Ishikawa (cell line): ENCODE results near the gene SYNPO.

ENCODE experiments used
- CEBPB ChIP-seq: IDR thresholded peaks from 2 replicates; pipeline ENCODE4 v1.6.1; 2012
- CREB1 ChIP-seq: IDR thresholded peaks from 2 replicates; pipeline ENCODE4 v1.6.1; 2012; ENCODE audit warnings: low read depth
- EGR1 ChIP-seq: IDR thresholded peaks from 2 replicates; pipeline ENCODE4 v1.6.1; 2012
- EP300 ChIP-seq: IDR thresholded peaks from 2 replicates; pipeline ENCODE4 v1.6.1; 2012; ENCODE audit warnings: borderline replicate concordance
- FOXM1 ChIP-seq: IDR thresholded peaks from 2 replicates; pipeline ENCODE4 v1.6.1; 2012; ENCODE audit warnings: low read depth, borderline replicate concordance
- NFIC ChIP-seq: IDR thresholded peaks from 2 replicates; pipeline ENCODE4 v1.6.1; 2012
- RAD21 ChIP-seq: IDR thresholded peaks from 2 replicates; pipeline ENCODE4 v1.6.1; 2012; ENCODE audit warnings: low read depth
- TAF1 ChIP-seq: IDR thresholded peaks from 2 replicates; pipeline ENCODE4 v1.6.1; 2012; ENCODE audit warnings: low read depth, mild to moderate bottlenecking
- TCF12 ChIP-seq: IDR thresholded peaks from 2 replicates; pipeline ENCODE4 v1.6.1; 2012; ENCODE audit warnings: low read depth
- TEAD4 ChIP-seq: IDR thresholded peaks from 2 replicates; pipeline ENCODE4 v1.6.1; 2012
- YY1 ChIP-seq: IDR thresholded peaks from 2 replicates; pipeline ENCODE4 v1.6.1; 2012; ENCODE audit warnings: low read depth
- ZBTB7A ChIP-seq: IDR thresholded peaks from 2 replicates; pipeline ENCODE4 v1.6.1; 2012; ENCODE audit warnings: low read depth
- TF ChIP-seq, protein P1 (sequence below): IDR thresholded peaks from 2 replicates; pipeline ENCODE4 v1.6.1; 2012
- TF ChIP-seq, protein P2 (sequence below): IDR thresholded peaks from 2 replicates; pipeline ENCODE4 v1.6.1; 2012
- TF ChIP-seq, protein P3 (sequence below): IDR thresholded peaks from 2 replicates; pipeline ENCODE4 v1.6.1; 2012; ENCODE audit warnings: low read depth, mild to moderate bottlenecking

SYNPO gene

DNA sequence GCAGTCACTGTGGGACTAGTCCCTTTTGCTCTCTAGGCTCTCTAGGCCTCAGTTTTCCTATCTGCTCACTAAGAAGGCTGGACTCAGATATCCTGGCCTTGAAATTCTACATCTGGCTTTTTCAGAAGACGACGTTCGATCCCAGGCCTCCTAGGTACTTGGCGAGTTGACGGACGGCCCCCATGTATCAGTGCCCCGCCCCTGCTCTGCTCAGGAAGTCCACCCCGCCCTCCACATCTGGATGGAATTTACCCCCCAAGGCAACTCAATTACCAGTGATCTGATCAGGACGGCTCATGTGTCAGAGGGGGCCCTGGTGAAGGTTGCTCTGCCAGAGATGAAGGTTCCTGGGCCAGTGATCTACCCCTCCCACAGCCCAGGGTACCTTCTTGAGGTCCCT is 44.1 kb upstream of the SYNPO start:
- TF ChIP-seq NFIC: no peak
- no peak for TF ChIP-seq TCF12

DNA sequence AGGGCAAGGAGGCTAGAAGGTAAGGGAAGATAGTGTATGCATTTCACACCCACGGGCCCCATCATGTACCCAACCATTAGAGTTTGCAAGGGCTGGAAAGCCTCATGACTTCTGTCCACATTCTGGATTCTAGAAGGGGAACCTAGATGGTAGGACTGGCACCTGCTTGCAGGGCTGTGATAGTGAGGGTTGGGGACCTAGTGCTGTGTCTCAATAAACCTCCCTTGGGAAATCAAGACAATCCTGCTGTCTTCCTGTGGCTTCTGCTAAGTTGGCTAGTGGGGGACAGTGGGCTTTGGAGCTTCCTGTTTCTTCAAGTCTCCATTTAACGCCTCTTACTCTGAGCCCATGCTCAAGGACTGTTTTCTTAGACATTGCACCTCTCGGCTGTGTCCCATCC is 43.6 kb upstream of the SYNPO start:
- TF ChIP-seq TAF1 (no peak), TEAD4 (no peak), FOXM1 (no peak), RAD21 (no peak), CREB1 (no peak), CEBPB (no peak), TCF12 (no peak), YY1 (no peak), EGR1 (no peak), EP300 (no peak), NFIC (no peak), ZBTB7A (no peak)
- TF ChIP-seq, protein P1, sequence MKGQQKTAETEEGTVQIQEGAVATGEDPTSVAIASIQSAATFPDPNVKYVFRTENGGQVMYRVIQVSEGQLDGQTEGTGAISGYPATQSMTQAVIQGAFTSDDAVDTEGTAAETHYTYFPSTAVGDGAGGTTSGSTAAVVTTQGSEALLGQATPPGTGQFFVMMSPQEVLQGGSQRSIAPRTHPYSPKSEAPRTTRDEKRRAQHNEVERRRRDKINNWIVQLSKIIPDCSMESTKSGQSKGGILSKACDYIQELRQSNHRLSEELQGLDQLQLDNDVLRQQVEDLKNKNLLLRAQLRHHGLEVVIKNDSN: no peak
- TF ChIP-seq, protein P2, sequence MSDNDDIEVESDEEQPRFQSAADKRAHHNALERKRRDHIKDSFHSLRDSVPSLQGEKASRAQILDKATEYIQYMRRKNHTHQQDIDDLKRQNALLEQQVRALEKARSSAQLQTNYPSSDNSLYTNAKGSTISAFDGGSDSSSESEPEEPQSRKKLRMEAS: no peak
- TF ChIP-seq, protein P3, sequence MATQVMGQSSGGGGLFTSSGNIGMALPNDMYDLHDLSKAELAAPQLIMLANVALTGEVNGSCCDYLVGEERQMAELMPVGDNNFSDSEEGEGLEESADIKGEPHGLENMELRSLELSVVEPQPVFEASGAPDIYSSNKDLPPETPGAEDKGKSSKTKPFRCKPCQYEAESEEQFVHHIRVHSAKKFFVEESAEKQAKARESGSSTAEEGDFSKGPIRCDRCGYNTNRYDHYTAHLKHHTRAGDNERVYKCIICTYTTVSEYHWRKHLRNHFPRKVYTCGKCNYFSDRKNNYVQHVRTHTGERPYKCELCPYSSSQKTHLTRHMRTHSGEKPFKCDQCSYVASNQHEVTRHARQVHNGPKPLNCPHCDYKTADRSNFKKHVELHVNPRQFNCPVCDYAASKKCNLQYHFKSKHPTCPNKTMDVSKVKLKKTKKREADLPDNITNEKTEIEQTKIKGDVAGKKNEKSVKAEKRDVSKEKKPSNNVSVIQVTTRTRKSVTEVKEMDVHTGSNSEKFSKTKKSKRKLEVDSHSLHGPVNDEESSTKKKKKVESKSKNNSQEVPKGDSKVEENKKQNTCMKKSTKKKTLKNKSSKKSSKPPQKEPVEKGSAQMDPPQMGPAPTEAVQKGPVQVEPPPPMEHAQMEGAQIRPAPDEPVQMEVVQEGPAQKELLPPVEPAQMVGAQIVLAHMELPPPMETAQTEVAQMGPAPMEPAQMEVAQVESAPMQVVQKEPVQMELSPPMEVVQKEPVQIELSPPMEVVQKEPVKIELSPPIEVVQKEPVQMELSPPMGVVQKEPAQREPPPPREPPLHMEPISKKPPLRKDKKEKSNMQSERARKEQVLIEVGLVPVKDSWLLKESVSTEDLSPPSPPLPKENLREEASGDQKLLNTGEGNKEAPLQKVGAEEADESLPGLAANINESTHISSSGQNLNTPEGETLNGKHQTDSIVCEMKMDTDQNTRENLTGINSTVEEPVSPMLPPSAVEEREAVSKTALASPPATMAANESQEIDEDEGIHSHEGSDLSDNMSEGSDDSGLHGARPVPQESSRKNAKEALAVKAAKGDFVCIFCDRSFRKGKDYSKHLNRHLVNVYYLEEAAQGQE: no peak

DNA sequence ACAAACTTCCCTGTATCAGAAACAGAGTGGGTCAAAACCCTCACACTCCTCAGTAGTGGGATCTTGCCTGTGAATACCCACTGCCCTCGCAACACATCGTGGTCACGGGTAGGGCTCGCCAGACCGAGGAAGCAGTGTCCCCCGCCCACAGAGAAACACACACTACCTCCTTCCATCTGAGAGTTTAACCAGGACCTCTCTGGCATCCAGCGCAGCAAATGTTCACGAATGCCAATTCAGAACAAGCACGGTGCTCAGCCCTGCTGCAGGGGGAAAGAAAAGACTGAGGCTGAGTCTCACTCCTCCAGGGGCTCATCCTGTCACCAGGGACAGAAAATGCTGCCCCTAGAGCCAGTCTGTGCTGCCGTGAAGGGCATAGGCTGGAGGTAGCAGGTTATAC is 42.5 kb upstream of the SYNPO start:
- TF ChIP-seq, protein P3: no peak
- TF ChIP-seq EGR1 (no peak), TAF1 (no peak), TCF12 (no peak), CREB1 (no peak), NFIC (no peak), CEBPB (no peak), YY1 (no peak), EP300 (no peak)
- TF ChIP-seq, protein P1: no peak
- TF ChIP-seq, protein P2: no peak

DNA sequence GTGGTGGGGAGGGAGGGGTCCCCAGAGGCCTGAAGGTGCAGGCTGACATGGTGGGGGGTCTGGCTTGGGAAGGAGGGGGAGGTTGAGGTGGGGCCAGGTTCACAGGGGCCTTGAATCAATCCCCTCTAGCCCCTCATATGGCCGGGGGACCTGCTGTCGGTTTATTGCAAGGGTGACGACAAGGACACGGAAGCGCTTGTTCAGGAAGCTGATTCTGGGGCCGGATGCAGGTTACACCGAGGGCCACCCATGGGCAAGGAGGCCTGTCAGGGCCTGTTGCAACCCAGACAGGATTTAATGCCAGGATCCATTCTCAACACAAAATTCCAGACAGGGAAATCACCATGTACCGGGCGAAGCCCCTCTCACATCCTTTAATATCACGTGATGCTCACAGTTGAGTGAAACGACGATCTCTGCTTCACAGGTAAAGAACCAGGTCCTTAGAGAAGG is 41.6 kb upstream of the SYNPO start:
- no peak for TF ChIP-seq YY1

DNA sequence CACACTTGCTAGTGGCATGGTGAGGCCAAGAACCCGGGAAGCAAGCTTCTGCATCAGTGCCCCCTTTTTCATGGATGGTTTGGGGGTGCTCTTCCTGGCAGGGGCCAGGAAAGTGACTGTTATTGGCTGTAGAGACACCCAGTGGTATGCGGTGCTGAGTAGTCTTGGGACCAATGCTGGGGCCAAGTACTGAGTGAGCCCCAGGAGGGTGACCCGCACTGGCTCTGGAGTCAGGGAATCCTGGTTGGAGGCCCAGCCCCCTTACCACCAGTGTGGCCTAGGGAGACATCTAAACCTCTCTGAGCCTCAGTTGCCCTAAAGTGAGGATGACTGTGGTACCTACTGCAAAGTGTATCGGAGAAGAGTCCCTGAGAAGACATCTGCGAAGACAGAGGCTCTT is 41.2 kb upstream of the SYNPO start:
- TF ChIP-seq TCF12: no peak
- no peak for TF ChIP-seq NFIC
- TF ChIP-seq EP300: no peak
- no peak for TF ChIP-seq TEAD4
- TF ChIP-seq, protein P2: no peak
- TF ChIP-seq FOXM1: no peak
- TF ChIP-seq YY1: no peak
- TF ChIP-seq CREB1: no peak
- TF ChIP-seq EGR1: no peak
- no peak for TF ChIP-seq TAF1
- TF ChIP-seq RAD21: no peak
- no peak for TF ChIP-seq ZBTB7A
- no peak for TF ChIP-seq CEBPB
- TF ChIP-seq, protein P3: no peak
- TF ChIP-seq, protein P1: no peak
